ENCODE results near the gene PRRX2.
A peak's percentile ranks its signal among the peaks of the same experiment; 100 is the strongest.

Gene PRRX2

GRCh38 chr9:129677456-129677855 lies 12.0 kb downstream of the PRRX2 start:
- DNase-seq (ENCODE audit: low read depth in 2 of 2), result no peak

- no peak for DNase-seq (ENCODE audit: low read depth in 2 of 2)
Observed at GRCh38 chr9:129678844-129679243, 13.4 kb downstream of the PRRX2 start.

DNA sequence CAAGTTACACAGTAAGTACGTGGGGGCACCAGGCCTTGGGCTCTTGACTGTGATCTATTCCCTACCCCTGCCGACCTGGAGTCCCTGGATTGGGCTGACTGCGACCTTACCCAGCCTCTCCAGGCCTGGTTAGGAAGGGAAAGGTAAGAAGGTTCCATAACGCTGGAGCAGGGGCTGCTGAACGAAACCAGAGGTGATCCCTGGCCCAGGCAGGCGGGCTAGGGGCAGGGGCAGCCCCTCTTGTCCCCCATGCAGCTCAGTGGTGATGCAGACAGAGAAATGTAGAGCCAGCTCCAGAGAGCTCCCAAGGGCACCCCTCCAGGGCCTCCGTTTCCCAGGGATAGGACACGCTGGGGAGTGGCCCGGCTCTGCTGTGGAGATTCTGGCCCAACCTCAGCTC lies 14.1 kb downstream of the PRRX2 start:
- no peak for DNase-seq (ENCODE audit: low read depth in 2 of 2)

- no peak for DNase-seq (ENCODE audit: low read depth in 2 of 2)
Observed at GRCh38 chr9:129681924-129682323, 16.5 kb downstream of the PRRX2 start.

DNA sequence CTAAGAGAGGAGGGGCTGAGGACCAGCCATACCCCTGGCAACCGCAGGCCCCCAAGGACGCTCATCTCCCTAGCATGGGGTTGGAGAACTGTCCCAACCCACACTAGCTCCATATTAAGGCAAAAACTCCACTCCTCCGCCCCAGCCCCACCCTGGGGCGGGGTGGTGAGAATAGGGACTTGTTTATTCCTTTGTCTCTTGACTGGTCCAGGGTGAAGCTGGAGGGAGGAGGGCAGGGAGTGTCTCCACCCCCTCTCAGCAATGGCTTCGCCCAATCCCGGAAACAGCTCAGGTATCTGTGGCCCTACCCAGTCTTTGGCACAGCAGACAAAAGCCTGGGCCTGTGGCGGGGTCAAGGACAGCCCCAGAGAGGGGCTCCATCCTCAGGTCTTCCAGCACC lies 16.9 kb downstream of the PRRX2 start:
- no peak for DNase-seq (ENCODE audit: low read depth in 2 of 2)

DNA sequence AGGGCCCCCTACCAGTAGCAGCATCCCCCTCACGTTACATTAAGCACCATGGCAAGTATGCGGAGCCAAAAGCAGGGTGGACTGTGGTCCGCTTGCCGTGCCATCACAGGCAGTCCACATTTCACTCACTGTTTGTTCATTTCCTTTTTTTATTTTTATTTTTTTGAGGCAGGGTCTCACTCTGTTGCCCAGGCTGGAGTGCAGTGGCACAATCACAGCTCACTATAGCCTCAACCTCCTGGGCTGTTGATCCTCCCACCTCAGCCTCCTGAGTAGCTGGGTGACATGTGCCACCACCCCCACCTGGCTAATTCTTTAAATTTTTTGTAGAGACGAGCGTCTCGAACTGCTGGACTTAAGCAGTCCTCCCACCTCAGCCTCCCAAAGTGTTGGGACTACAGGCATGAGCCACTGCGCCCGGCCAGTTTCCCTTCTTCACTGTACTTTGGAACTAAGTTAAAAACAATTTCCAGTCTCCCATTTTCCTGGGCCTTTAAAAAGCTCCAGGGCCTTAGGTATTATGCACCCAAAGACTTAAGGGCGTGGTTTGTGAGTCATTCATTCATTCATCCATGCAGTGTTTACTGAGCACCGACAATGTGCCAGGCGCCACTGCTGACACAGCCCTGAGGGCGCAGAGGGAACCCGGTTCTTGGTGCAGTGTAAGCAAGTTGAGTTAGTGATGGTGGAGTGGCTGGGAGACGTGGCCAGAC lies 19.9 kb downstream of the PRRX2 start:
- no peak for DNase-seq (ENCODE audit: low read depth in 2 of 2)

- DNase-seq (ENCODE audit: low read depth in 2 of 2), result no peak
Observed at GRCh38 chr9:129685933-129686259, 20.4 kb downstream of the PRRX2 start.

GRCh38 chr9:129686736-129687135 lies 21.3 kb downstream of the PRRX2 start:
- no peak for DNase-seq (ENCODE audit: low read depth in 2 of 2)

GRCh38 chr9:129687391-129687790 lies 21.9 kb downstream of the PRRX2 start:
- DNase-seq (ENCODE audit: low read depth in 2 of 2), result no peak

DNA sequence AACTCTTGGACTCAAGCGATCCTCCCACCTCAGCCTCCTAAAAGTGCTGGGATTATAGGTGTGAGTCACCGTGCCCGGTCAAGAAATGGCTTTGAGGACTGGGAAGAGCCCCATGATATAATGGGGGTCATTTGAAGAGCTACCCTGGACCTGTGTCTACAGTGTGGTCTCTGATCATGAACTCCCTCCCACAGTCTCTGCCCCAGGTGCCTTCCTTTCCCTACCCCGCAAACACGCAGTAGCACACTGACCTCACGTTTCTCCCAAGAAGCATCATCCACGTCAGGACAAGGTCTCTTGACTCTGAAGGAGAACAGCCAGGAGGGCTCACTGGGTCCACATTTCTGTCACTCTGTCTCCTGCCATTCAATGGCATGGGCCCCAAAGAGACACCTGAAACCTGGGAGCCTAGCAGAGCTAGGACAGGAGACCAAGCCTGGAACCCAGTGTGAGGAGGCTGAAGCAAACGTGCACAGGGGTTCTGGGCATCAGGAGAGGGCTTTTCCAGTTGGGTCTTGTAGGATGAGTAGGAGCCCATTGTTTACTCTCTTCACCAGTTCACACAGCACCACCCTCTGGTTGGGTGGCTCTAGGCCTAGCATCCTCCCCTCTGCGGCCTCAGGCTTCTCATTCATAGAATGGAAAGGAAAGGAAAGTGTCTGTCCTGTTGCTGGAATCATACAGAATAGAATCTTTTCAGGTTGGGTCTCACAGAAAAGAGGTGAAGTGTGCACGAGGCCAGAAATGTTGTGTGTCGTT lies 23.0 kb downstream of the PRRX2 start:
- no peak for DNase-seq (ENCODE audit: low read depth in 2 of 2)

- no peak for DNase-seq (ENCODE audit: low read depth in 2 of 2)
Observed at GRCh38 chr9:129692534-129692933, 27.1 kb downstream of the PRRX2 start.

DNA sequence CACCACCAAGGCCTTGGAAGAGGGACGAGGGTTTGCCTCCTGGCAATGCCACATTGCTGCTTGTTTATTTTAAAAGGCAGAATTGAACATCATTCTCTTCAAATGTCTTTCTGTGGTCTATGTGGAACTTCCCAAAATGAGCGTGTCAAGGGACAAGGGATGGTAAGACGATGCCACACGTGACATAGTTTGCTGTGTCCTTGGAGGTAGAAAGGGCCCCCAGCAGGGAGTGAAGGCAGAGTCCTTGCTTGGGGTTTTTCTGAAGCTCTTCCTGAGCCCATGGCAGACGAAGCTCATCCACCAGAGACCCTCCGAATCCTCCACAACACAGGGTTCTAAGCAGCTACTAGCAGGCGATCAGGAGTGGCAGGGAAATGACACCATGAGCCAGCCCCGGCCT lies 28.3 kb downstream of the PRRX2 start:
- DNase-seq (ENCODE audit: low read depth in 2 of 2), result no peak

GRCh38 chr9:129694243-129694646 lies 28.8 kb downstream of the PRRX2 start:
- no peak for DNase-seq (ENCODE audit: low read depth in 2 of 2)

DNA sequence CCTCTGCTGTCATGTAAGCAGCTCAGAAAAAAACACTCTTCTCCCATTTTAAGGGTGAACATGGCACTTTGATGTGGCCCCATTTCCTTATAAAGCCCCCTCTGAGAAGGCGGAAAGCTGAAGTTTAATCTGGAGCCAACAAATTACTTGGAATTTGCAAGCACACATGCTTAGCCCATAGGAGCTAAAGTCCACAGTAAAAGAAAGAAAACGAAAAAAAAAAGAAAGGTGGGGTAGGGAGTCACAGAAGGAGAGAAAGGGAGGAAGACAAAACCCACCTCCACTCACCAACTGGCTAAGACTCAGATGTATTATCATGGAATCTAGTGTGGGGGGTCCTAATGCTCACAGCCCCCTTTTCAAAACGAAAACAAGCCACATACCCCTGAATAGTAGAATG lies 30.4 kb downstream of the PRRX2 start:
- no peak for DNase-seq (ENCODE audit: low read depth in 2 of 2)

GRCh38 chr9:129696944-129697655 lies 31.7 kb downstream of the PRRX2 start:
- DNase-seq (ENCODE audit: low read depth in 2 of 2), result no peak

- peak; percentile 23 to 44 for DNase-seq (ENCODE audit: low read depth in 2 of 2)
Observed at GRCh38 chr9:129697656-129698253, 32.3 kb downstream of the PRRX2 start.

- DNase-seq (ENCODE audit: low read depth in 2 of 2), result no peak
Observed at GRCh38 chr9:129698254-129698757, 32.9 kb downstream of the PRRX2 start.

DNA sequence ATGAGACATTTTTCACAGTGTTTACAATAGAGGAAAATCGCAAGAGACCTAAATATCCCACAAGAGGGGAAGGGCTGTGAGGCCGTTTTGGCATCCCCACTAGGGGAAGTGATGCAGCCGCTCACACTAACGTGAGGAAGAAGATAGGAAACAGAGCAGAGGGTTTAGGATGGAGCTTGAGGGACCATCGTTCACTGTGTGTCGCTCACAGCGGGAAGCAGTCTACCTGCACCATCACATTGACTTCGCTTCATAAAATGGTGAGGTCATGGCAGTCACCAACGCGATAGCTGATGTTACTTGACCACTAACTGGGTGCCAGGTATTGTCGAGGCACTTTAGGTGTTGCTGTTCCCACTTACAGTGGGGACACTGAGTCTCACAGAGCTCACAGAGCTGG lies 35.6 kb downstream of the PRRX2 start:
- DNase-seq (ENCODE audit: low read depth in 2 of 2), result no peak

- DNase-seq (ENCODE audit: low read depth in 2 of 2), result no peak
Observed at GRCh38 chr9:129701549-129701948, 36.1 kb downstream of the PRRX2 start.

DNA sequence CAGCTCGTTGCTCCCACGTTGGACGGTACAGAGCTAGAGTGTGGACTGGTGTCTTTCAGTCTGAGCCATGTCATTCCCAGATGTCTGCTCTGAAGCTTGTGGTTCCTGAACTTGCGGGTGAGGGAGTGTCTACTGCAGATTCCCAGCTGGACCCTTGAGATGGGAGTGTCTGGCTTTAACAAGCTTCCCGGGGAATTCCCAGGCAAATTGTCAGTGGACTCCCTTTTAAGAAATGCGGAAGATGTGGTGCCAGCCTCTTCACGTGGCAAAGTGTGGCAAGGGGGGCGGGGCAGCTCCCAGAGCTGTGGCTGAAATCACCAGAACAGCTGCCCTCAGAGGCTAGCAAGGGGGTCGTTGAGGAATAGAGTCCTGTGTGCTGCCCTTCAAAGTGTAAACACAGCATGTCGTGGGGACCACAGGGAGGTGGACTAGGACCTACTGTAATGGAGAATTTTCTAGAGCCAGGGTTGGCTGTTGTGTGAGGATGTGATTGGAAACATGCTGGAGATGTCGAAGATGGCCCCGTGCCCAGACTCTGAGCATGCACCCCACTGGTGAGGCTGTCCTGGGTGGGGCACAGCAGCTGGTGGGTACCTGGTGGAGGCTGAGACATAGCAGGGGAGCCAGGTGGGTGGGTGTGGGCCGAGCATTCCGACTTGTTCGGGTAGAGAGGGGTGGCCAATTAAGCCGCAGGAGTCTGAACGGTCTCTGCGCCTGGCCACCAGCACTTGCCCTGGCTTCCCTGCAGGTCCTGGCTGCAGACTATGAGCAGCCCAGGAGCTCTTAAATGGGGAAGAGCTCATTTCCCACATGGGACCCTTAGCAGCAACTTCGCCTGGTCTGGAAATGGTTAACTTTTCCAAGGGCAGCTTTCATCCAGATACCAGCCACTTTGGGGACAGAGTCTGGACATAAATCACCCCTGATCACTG lies 37.4 kb downstream of the PRRX2 start:
- no peak for DNase-seq (ENCODE audit: low read depth in 2 of 2)

GRCh38 chr9:129703667-129704355 lies 38.4 kb downstream of the PRRX2 start:
- no peak for DNase-seq (ENCODE audit: low read depth in 2 of 2)

All from stimulated activated CD8-positive, alpha-beta memory T cell treated with anti-CD3 and anti-CD28 coated beads, Interleukin-15, amount 100 ng/mL, for 48 hours (primary cell).